ENCODE results near the gene FRYL. TPM values are rescaled to one million over a fixed set of nuclear protein-coding genes. Genes with fewer than 3 reads are reported as not detected.
"Not testable (repeated sequence)": the region's sequence is repeated elsewhere in the genome, so short reads cannot be mapped to it uniquely, and the experiment has no call there.

FRYL gene
- total RNA-seq, 1 experiment from 2014 or later, result 29.9 TPM

GRCh38 chr4:48742412-48742811, 37.7 kb downstream of the FRYL start:
- TF ChIP-seq CTCF (conservative IDR thresholded peaks at IDR 0.05; ENCODE audit: low read depth, low read length) (no peak), EZH2 (IDR thresholded peaks at IDR 0.05; ENCODE audit: low read length, unreplicated experiment) (no peak), EZH2phosphoT487 (IDR thresholded peaks at IDR 0.05; ENCODE audit: borderline replicate concordance, low read length) (no peak)
- no peak overlapping the region for H3K4me3 ChIP-seq (ENCODE audit: low read length)
- H3K36me3 ChIP-seq (ENCODE audit: low read depth, low read length), result no peaks in the 10 kb centered on the region
- no peaks in the 10 kb centered on the region for H3K9me2 ChIP-seq (replicated peaks; ENCODE audit: low read length)
- H3K27ac ChIP-seq (ENCODE audit: low read length), result no peak overlapping the region
- no peaks in the 10 kb centered on the region for H3K27me3 ChIP-seq (ENCODE audit: low read length)
- no peaks in the 10 kb centered on the region; the same call in 1 of the 2 replicates for H4K20me1 ChIP-seq (ENCODE audit: low read length)
- BruUV-seq (replicated peaks), result no TSS peak
- ChIA-PET CTCF (no interaction called here), POLR2A (ENCODE audit: unreplicated experiment) (no interaction called here)
- intact Hi-C loops (cut with micrococcal nuclease), result no loop called here
- H3K79me2 ChIP-seq (ENCODE audit: low read length), result peaks cover 83% of the 10 kb centered on the region
- no peaks in the 10 kb centered on the region for H3K4me1 ChIP-seq (ENCODE audit: insufficient read depth, low read length)
- H3K9me3 ChIP-seq (ENCODE audit: low read length), result no peaks in the 10 kb centered on the region
- H3K9ac ChIP-seq (ENCODE audit: low read length), result no peak overlapping the region
- no peak for DNase-seq
- H3F3A ChIP-seq (ENCODE audit: low read length, unreplicated experiment), result no peaks in the 10 kb centered on the region
- H3K4me2 ChIP-seq (ENCODE audit: low read length), result no peak overlapping the region
- H2AFZ ChIP-seq (ENCODE audit: low read length), result no peak overlapping the region
- ATAC-seq, result no peak

GRCh38 chr4:48739560-48740019, 40.5 kb downstream of the FRYL start:
- H3F3A ChIP-seq (ENCODE audit: low read length, unreplicated experiment), result no peaks in the 10 kb centered on the region
- DNase-seq (no peak), ATAC-seq (no peak)
- no TSS peak for BruUV-seq (replicated peaks)
- intact Hi-C loops (cut with micrococcal nuclease), result no loop called here
- no peaks in the 10 kb centered on the region for H3K4me1 ChIP-seq (ENCODE audit: insufficient read depth, low read length)
- no peaks in the 10 kb centered on the region for H3K27me3 ChIP-seq (ENCODE audit: low read length)
- H3K9me2 ChIP-seq (replicated peaks; ENCODE audit: low read length), result no peaks in the 10 kb centered on the region
- H3K4me3 ChIP-seq (ENCODE audit: low read length), result no peak overlapping the region
- POLR2A ChIA-PET (ENCODE audit: unreplicated experiment), result no interaction called here
- H2AFZ ChIP-seq (ENCODE audit: low read length), result no peak overlapping the region
- no peak overlapping the region for H3K27ac ChIP-seq (ENCODE audit: low read length)
- CTCF ChIA-PET, result no interaction called here
- H3K9ac ChIP-seq (ENCODE audit: low read length), result no peak overlapping the region
- H3K4me2 ChIP-seq (ENCODE audit: low read length), result no peak overlapping the region
- no peaks in the 10 kb centered on the region for H3K9me3 ChIP-seq (ENCODE audit: low read length)
- H3K36me3 ChIP-seq (ENCODE audit: low read depth, low read length), result no peaks in the 10 kb centered on the region
- H3K79me2 ChIP-seq (ENCODE audit: low read length), result peaks cover 82% of the 10 kb centered on the region
- TF ChIP-seq EZH2phosphoT487 (IDR thresholded peaks at IDR 0.05; ENCODE audit: borderline replicate concordance, low read length), result no peak
- no peak for TF ChIP-seq CTCF (conservative IDR thresholded peaks at IDR 0.05; ENCODE audit: low read depth, low read length)
- TF ChIP-seq EZH2 (IDR thresholded peaks at IDR 0.05; ENCODE audit: low read length, unreplicated experiment), result no peak
- H4K20me1 ChIP-seq (ENCODE audit: low read length), result no peaks in the 10 kb centered on the region; the same call in 1 of the 2 replicates

- H3F3A ChIP-seq (ENCODE audit: low read length, unreplicated experiment), result no peaks in the 10 kb centered on the region
- no peak overlapping the region for H3K4me3 ChIP-seq (ENCODE audit: low read length)
- H2AFZ ChIP-seq (ENCODE audit: low read length), result no peak overlapping the region
- H4K20me1 ChIP-seq (ENCODE audit: low read length), result no peaks in the 10 kb centered on the region
- TF ChIP-seq EZH2 (IDR thresholded peaks at IDR 0.05; ENCODE audit: low read length, unreplicated experiment), result no peak
- no peak for TF ChIP-seq EZH2phosphoT487 (IDR thresholded peaks at IDR 0.05; ENCODE audit: borderline replicate concordance, low read length)
- TF ChIP-seq CTCF (conservative IDR thresholded peaks at IDR 0.05; ENCODE audit: low read depth, low read length), result no peak
- H3K9ac ChIP-seq (ENCODE audit: low read length), result no peak overlapping the region
- H3K4me1 ChIP-seq (ENCODE audit: insufficient read depth, low read length), result no peaks in the 10 kb centered on the region
- ChIA-PET CTCF (no interaction called here), POLR2A (ENCODE audit: unreplicated experiment) (no interaction called here)
- H3K27ac ChIP-seq (ENCODE audit: low read length), result no peak overlapping the region
- BruUV-seq (replicated peaks), result no TSS peak
- DNase-seq (no peak), ATAC-seq (no peak)
- H3K27me3 ChIP-seq (ENCODE audit: low read length), result no peaks in the 10 kb centered on the region
- H3K79me2 ChIP-seq (ENCODE audit: low read length), result peaks cover 81% of the 10 kb centered on the region
- intact Hi-C loops (cut with micrococcal nuclease), result no loop called here
- no peaks in the 10 kb centered on the region for H3K9me3 ChIP-seq (ENCODE audit: low read length)
- H3K9me2 ChIP-seq (replicated peaks; ENCODE audit: low read length), result no peaks in the 10 kb centered on the region
- no peak overlapping the region for H3K4me2 ChIP-seq (ENCODE audit: low read length)
- H3K36me3 ChIP-seq (ENCODE audit: low read depth, low read length), result no peaks in the 10 kb centered on the region
Observed at GRCh38 chr4:48738856-48739255, 41.2 kb downstream of the FRYL start.

- ATAC-seq; H3F3A ChIP-seq (ENCODE audit: low read length, unreplicated experiment); H3K9ac ChIP-seq (ENCODE audit: low read length); POLR2A ChIA-PET (ENCODE audit: unreplicated experiment); intact Hi-C loops (cut with micrococcal nuclease); H4K20me1 ChIP-seq (ENCODE audit: low read length); H3K9me3 ChIP-seq (ENCODE audit: low read length); H3K27me3 ChIP-seq (ENCODE audit: low read length); BruUV-seq (replicated peaks); H3K4me2 ChIP-seq (ENCODE audit: low read length); H3K36me3 ChIP-seq (ENCODE audit: low read depth, low read length); CTCF ChIA-PET; H3K4me3 ChIP-seq (ENCODE audit: low read length); H2AFZ ChIP-seq (ENCODE audit: low read length); DNase-seq; H3K9me2 ChIP-seq (replicated peaks; ENCODE audit: low read length); H3K27ac ChIP-seq (ENCODE audit: low read length): not testable (repeated sequence)
- H3K79me2 ChIP-seq (ENCODE audit: low read length), result peaks cover 83% of the 10 kb centered on the region
- H3K4me1 ChIP-seq (ENCODE audit: insufficient read depth, low read length), result peaks cover 23% of the 10 kb centered on the region
Observed at GRCh38 chr4:48728906-48729496, 51.1 kb downstream of the FRYL start.

All from PC-3 (cell line).